Smooth muscle cell of the brain vasculature (primary cell): ENCODE measurements around the gene FAM193A.
"Not testable (repeated sequence)": the region's sequence is repeated elsewhere in the genome, so short reads cannot be mapped to it uniquely, and the experiment has no call there.

Experiments
- DNase-seq: peaks from one replicate; pipeline ENCODE4 v3.0.0-alpha.2; 2012; ENCODE audit warnings: low read depth, low spot score

FAM193A gene

GRCh38 chr4:2536193-2537010, at the start of gene FAM193A:
Gene FAM193A (plus strand): TSS chr4:2536647. CDS start chr4:2536916, 269 bp downstream.
- peak; percentile 98 for DNase-seq

GRCh38 chr4:2486981-2487380, 49.5 kb upstream of the FAM193A start:
- no peak for DNase-seq

GRCh38 chr4:2487632-2488031, 48.8 kb upstream of the FAM193A start:
- DNase-seq, result no peak

GRCh38 chr4:2489081-2489805, 47.2 kb upstream of the FAM193A start:
- no peak for DNase-seq

- DNase-seq, result no peak
Observed at GRCh38 chr4:2489841-2490552, 46.5 kb upstream of the FAM193A start.

- no peak for DNase-seq
Observed at GRCh38 chr4:2492970-2493369, 43.5 kb upstream of the FAM193A start.

- DNase-seq, result no peak
Observed at GRCh38 chr4:2494992-2495391, 41.5 kb upstream of the FAM193A start.

GRCh38 chr4:2497324-2497723, 39.1 kb upstream of the FAM193A start:
- no peak for DNase-seq

- no peak for DNase-seq
Observed at GRCh38 chr4:2497931-2498330, 38.5 kb upstream of the FAM193A start.

GRCh38 chr4:2500547-2500946, 35.9 kb upstream of the FAM193A start:
- DNase-seq, result no peak

GRCh38 chr4:2501034-2501594, 35.3 kb upstream of the FAM193A start:
- DNase-seq, result no peak

- DNase-seq, result no peak
Observed at GRCh38 chr4:2503809-2504208, 32.6 kb upstream of the FAM193A start.

GRCh38 chr4:2507259-2507658, 29.2 kb upstream of the FAM193A start:
- no peak for DNase-seq

GRCh38 chr4:2507855-2508254, 28.6 kb upstream of the FAM193A start:
- DNase-seq, result no peak

- DNase-seq, result no peak
Observed at GRCh38 chr4:2510351-2511259, 25.8 kb upstream of the FAM193A start.

- DNase-seq, result no peak
Observed at GRCh38 chr4:2511645-2512131, 24.8 kb upstream of the FAM193A start.

GRCh38 chr4:2512396-2513135, 23.9 kb upstream of the FAM193A start:
- DNase-seq, result no peak

GRCh38 chr4:2514193-2514592, 22.3 kb upstream of the FAM193A start:
- not testable (repeated sequence) for DNase-seq

- DNase-seq, result not testable (repeated sequence)
Observed at GRCh38 chr4:2514944-2515343, 21.5 kb upstream of the FAM193A start.
